Colonic mucosa (tissue), 4 donors: ENCODE measurements around the gene USHBP1. TPM values are rescaled to one million over a fixed set of nuclear protein-coding genes. Genes with fewer than 3 reads are reported as not detected.

Experiments used
- DNase-seq: peaks from one replicate; pipeline ENCODE4 v3.0.0-alpha.2; 2020
- H3K27ac ChIP-seq: fragments of 200-600 bp; one replicate; pipeline ENCODE4 v1.8.0; 2021
- H3K27me3 ChIP-seq: fragments of 200-600 bp; one replicate; pipeline ENCODE4 v1.8.0; 2021
- H3K36me3 ChIP-seq: fragments of 200-600 bp; one replicate; pipeline ENCODE4 v1.8.0; 2021
- H3K4me1 ChIP-seq: fragments of 200-600 bp; one replicate; pipeline ENCODE4 v1.8.0; 2021; ENCODE audit warnings: mild to moderate bottlenecking
- H3K4me3 ChIP-seq: fragments of 200-600 bp; one replicate; pipeline ENCODE4 v1.8.0; 2021
- H3K9ac ChIP-seq, 2 donors: one replicate each; pipeline ENCODE4 v1.7.0; 2013; ENCODE audit warnings: control low read depth in 2 of 2, low read depth in 2 of 2, low read length in 2 of 2
- H3K9me3 ChIP-seq: fragments of 200-600 bp; one replicate; pipeline ENCODE4 v1.8.0; 2021
- CTCF ChIP-seq: fragments of 200-600 bp; IDR thresholded peaks from one replicate; pipeline ENCODE4 v1.8.0; 2022; ENCODE audit warnings: antibody characterized with exemption, mild to moderate bottlenecking
- intact Hi-C: fragments of 100-400 bp; cut with DNase I; formaldehyde crosslinking; loops from one replicate; pipeline ENCODE4 v1.14.1; 2022
- total RNA-seq, 2 donors: library from RNA; stranded (reverse); fragmentation: NEBNext Ultra II Directional in 1 of 2; extraction: Animal tissue kit (Norgen Biotek cat#: 25700) in 1 of 2; gene quantifications; one replicate each; pipeline ENCODE4 v1.2.1, GENCODE V29; 2021
- donor health status: healthy.
- donor health status: DM: no; HTN: no; CAD: no.
- donor health status: DM: no; HTN: no; CAD: no.

USHBP1 gene
- total RNA-seq, 2 donors from 2014 or later: 1.1 to 1.3 TPM

DNA sequence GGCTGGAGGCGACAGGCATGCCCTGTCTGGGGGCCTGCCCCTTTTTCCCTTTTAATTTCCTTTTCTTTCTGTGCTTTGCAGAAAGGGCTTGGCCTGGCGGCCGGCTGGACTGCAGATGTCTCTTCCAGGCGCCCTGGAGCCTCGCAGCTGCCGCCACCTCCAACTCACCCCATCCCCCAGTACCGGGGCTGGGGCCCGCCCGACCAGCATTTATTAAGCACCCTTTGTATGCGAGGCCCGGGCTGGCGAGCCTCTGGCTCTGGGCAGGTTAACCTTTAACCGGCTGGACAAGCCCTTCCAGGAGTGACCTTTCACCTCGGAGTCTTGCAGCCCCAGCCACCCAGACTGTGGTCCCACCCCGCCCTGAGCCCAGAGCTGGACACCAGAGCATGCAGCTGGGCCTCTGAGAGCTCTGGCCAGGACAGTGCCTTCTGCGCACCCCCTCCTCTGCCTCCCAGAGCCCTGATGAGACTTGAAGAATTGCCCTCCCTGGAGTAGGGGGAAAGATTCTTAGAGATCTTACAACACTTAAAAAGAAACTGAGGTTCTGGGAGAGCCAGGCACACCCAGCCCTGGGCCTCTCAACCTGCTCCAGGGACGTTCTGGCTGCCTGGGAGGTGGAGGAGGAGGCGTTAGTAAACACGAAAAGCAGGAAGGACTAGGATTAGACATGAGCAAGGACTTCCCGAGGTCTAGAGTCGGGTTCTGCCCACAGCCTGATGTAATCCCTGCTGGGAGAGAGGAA lies 17.7 kb downstream of the USHBP1 start:
- H3K9ac ChIP-seq: peak overlapping the region; percentile 64 to 74
- DNase-seq: peak; percentile 81
- TF ChIP-seq CTCF: no peak
- H3K36me3 ChIP-seq: no peaks in the 10 kb centered on the region
- H3K9me3 ChIP-seq: no peaks in the 10 kb centered on the region
- peaks cover 32% of the 10 kb centered on the region for H3K4me1 ChIP-seq
- H3K4me3 ChIP-seq: peak overlapping the region; percentile 31
- H3K27ac ChIP-seq: peak overlapping the region; percentile 93
- intact Hi-C loops: no loop called here
- H3K27me3 ChIP-seq: no peaks in the 10 kb centered on the region

DNA sequence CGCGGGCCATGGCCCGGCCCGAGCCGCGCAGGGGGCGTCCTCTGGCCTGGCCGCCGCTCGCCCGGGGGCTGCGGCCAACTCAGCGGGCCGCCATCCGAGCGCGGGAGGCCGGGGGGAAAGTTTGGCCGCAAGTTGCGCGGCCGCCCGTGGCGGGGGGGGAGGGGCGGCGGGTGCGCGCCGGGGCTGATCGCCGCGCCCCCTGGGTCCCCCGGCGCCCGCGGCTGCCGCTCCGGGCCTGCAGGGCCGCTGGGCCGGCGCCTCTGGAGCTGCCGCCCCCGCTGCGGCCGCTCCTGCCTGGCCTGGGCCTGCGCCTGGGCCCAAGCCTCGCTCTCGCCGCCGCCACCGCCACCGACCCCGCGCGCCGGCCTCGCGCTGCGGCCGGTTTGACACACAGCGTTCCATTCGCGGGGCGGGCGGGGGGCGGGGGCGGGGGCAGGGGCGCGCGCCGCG lies 19.0 kb downstream of the USHBP1 start, which contains the start of gene NR2F6:
NR2F6 (minus strand) TSS at position 385 of the 450 bp plus-strand sequence. CDS start 699 bp downstream, outside the sequence.
- Histone ChIP-seq H3K36me3 (no peaks in the 10 kb centered on the region), H3K4me1 (peaks cover 38% of the 10 kb centered on the region), H3K9ac (peak within 1 kb of the TSS; percentile 85 to 95), H3K4me3 (peak within 1 kb of the TSS; percentile 80), H3K9me3 (no peaks in the 10 kb centered on the region), H3K27me3 (no peaks in the 10 kb centered on the region), H3K27ac (peak within 1 kb of the TSS; percentile 93)
- TF ChIP-seq CTCF: no peak
- DNase-seq: no peak
- intact Hi-C loops: no loop called here

DNA sequence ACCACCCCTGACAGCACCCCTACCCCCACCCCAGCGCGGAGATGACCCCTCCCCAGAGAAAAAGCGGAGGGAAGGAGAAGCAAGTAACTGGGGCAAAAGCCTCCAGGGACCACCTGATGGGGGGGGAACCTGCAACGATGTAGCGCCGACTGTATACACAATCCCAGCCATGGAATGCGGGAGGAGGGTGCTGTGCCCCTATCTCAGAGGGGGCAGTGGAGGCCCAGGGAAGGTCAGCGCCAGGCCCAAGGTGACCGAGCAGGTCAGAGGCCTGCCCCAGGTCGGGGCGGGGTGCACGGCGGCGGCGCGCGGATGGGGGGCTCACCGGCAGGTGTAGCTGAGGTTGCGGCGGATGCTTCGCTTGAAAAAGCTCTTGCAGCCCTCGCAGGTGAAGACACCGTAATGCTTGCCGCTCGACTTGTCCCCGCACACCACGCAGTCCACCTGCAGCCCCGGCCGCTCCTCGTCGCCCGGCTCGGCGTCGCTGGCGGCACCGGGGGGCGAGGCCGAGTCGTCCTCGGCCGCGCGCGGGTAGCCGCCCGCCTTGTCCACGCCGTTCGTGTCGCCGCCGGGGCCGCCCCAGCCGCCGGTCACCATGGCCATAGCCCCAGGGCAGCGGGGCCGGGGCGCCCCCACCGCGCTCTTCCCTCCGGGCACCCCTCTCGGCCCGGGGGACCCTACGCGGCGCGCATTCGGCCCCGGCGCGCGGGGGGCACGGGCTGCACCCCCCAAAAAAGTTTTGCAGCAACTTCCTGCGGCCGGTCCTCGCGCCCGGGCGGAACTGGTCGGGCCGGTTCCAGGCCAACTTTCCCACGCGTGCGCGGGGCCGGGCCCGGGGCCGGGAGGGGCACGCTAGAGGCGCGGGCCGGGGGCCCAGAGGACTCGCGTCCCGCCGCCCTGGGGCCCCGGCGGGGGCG lies 19.7 kb downstream of the USHBP1 start:
- Histone ChIP-seq H3K4me1 (peaks cover 45% of the 10 kb centered on the region), H3K9ac (peak overlapping the region; percentile 85 to 95), H3K27ac (peak overlapping the region; percentile 86), H3K36me3 (no peaks in the 10 kb centered on the region), H3K4me3 (peak overlapping the region; percentile 80), H3K9me3 (no peaks in the 10 kb centered on the region), H3K27me3 (no peaks in the 10 kb centered on the region)
- intact Hi-C loops: no loop called here
- peak; percentile 51 for DNase-seq
- no peak for TF ChIP-seq CTCF

DNA sequence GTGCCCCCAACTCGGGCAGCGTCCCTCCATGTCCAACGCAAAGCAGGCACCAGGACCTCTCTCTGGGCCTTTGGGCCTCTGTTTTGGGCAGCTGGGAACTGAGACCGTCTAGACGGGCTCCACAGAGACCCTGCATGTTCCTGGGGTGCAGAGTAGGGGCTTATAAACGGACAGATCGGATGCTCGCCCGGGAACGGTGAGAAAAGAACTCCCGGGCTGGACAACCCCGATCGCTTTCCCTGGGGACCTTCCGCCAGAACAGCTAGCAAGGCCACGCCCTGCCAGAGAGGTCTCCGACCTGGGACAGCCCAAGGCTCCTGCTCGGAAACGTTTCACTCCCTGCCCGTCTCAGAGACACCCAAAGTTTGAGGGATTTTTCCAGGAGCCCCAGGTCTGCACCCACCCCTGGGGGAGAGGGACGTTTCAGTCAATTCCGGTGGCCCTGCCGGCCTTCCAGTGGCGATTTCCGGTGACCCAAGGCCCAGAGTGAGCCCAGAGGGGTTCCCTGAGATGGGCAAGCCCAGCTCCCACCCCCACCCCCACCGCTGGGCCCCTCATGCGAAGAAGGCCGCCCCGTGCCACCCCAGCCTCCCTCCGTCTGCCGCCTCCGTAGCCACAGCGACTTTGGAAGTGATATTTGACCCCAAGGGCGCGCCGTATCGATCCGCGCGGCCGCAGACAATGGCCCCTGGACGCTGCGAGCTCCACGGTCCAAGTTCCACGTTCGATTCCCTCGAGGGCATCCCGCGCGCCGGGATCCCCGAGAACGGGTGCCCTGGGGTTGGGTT lies 20.5 kb downstream of the USHBP1 start:
- peak overlapping the region; percentile 80 for H3K4me3 ChIP-seq
- no peaks in the 10 kb centered on the region for H3K27me3 ChIP-seq
- no peaks in the 10 kb centered on the region for H3K9me3 ChIP-seq
- peak; percentile 76 for DNase-seq
- H3K36me3 ChIP-seq: no peaks in the 10 kb centered on the region
- peak overlapping the region; percentile 86 for H3K27ac ChIP-seq
- peak overlapping the region; percentile 85 to 95 for H3K9ac ChIP-seq
- H3K4me1 ChIP-seq: peaks cover 49% of the 10 kb centered on the region
- TF ChIP-seq CTCF: no peak
- intact Hi-C loops: no loop called here
